Dermis lymphatic vessel endothelial cell (primary cell): Measurements from ENCODE around the gene POC5. TPM values are rescaled to one million over a fixed set of nuclear protein-coding genes. Genes with fewer than 3 reads are reported as not detected.

Experiments used
- total RNA-seq: library from RNA; depleted of rRNA; stranded (reverse); fragments of >200 nt; gene quantifications from 2 replicates; pipeline ENCODE4 v1.2.1, GENCODE V29; 2014

Gene POC5
- 9.8 and 10.1 TPM in 2 replicates for total RNA-seq

GRCh38 chr5:75717082-75717922 is at the start of gene POC5:
Gene POC5 (minus strand): TSS chr5:75717437. CDS start chr5:75712937, 4,500 bp downstream.

Other genes with a start within 250 kb of the POC5 start
- 41.3 and 48.1 TPM in 2 replicates for gene CERT1, start 205.8 kb downstream of the POC5 start, total RNA-seq
- gene POLK, start 205.5 kb downstream of the POC5 start, total RNA-seq: 36.0 and 40.4 TPM in 2 replicates
- gene ANKDD1B, start 106.0 kb downstream of the POC5 start, total RNA-seq: 0.54 and 0.86 TPM in 2 replicates